Fibroblast of the aortic adventitia (primary cell): Measurements from ENCODE around the gene POU1F1. TPM values are rescaled to one million over a fixed set of nuclear protein-coding genes. Genes with fewer than 3 reads are reported as not detected.
"Not testable (repeated sequence)": the region's sequence is repeated elsewhere in the genome, so short reads cannot be mapped to it uniquely, and the experiment has no call there.

Experiments used
- DNase-seq: peaks from one replicate; pipeline ENCODE4 v3.0.0-alpha.2; 2010; ENCODE audit warnings: low read depth
- H3K4me3 ChIP-seq: 2 replicates; pipeline ENCODE4 v1.5.1; 2011; ENCODE audit warnings: low read depth, mild to moderate bottlenecking, control low read depth, low read length, moderate library complexity
- total RNA-seq: library from RNA; depleted of rRNA; stranded (reverse); fragments of >200 nt; gene quantifications from 2 replicates; pipeline ENCODE4 v1.2.3, GENCODE V29; 2012; ENCODE audit warnings: low replicate concordance
- TF ChIP-seq, protein P1 (sequence below): IDR thresholded peaks from 2 replicates; pipeline ENCODE4 v1.5.1; 2011; ENCODE audit warnings: mild to moderate bottlenecking, low read length, control low read depth, inconsistent platforms; ENCODE audit not compliant: insufficient read depth

Gene POU1F1
- total RNA-seq, 1 donor, result not detected

DNA sequence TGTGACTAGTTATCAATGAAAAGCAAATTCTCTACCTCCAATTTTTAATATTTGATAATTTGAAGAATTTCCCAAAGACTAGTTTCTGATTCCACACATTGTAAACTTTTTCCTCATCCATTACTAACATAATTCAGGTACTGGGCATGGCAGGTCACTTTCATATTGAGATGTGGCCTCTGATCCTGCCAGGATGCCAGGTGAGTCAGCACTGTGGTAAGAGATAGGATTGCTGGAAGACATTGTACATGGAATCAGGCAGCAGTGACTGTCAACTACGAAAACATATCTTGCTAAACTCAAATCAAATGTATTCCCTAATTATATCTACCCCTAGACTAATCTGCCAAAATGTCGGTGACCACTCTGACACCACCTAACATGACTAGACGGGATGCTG is 33.2 kb upstream of the POU1F1 start:
- H3K4me3 ChIP-seq, result no peak overlapping the region
- TF ChIP-seq, protein P1, sequence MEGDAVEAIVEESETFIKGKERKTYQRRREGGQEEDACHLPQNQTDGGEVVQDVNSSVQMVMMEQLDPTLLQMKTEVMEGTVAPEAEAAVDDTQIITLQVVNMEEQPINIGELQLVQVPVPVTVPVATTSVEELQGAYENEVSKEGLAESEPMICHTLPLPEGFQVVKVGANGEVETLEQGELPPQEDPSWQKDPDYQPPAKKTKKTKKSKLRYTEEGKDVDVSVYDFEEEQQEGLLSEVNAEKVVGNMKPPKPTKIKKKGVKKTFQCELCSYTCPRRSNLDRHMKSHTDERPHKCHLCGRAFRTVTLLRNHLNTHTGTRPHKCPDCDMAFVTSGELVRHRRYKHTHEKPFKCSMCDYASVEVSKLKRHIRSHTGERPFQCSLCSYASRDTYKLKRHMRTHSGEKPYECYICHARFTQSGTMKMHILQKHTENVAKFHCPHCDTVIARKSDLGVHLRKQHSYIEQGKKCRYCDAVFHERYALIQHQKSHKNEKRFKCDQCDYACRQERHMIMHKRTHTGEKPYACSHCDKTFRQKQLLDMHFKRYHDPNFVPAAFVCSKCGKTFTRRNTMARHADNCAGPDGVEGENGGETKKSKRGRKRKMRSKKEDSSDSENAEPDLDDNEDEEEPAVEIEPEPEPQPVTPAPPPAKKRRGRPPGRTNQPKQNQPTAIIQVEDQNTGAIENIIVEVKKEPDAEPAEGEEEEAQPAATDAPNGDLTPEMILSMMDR, result no peak
- DNase-seq, result no peak

DNA sequence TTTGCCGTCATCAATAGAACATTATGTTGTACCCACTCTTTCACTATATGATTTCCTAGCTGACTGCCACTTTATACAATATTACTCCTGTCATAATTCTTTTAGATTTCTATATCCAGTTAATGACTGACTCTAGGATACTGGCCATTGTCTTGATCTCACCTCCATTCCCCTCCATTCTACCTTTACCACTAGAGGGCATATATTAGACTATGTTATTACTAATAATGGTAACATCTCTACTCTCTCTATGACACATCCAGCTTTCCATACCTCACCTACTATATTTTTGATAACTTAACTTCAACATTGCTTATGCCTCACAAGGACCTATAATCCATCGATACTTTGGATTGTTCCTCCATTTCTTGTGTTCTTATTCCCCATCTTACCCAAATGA is 31.4 kb upstream of the POU1F1 start:
- TF ChIP-seq, protein P1, result no peak
- no peak overlapping the region for H3K4me3 ChIP-seq
- no peak for DNase-seq

DNA sequence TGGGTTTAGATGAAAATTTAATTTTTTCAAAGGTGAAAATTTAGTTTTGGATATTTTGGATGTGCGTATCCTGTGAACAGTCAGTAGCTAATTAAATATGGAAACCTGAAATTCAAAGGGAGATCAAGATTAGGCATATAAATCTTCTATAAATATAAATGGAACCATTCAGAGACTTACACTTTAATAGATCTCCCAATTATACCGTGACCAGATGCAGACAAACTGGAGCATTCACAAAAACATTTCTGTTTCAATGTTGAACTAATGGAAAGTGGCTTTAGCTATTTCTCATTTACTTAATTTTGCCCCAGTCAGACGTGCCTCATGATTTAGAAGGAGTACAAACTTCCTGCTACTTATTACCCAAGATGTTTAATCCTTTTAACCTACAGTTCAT is 29.1 kb upstream of the POU1F1 start:
- DNase-seq, result no peak
- H3K4me3 ChIP-seq, result no peak overlapping the region
- TF ChIP-seq, protein P1, result no peak

DNA sequence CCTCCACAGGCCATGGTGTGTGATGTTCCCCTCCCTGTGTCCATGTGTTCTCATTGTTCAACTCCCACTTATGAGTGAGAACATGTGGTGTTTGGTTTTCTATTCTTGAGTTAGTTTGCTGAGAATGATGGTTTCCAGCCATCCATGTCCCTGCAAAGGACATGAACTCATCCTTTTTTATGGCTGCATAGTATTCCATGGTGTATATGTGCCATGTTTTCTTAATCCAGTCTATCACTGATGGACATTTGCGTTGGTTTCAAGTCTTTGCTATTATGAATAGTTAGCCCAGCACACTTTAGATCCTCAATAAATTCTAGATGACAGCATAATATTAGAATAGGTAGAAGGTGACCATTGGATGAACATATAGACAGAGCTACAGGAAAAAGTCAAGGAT is 28.6 kb upstream of the POU1F1 start:
- DNase-seq, H3K4me3 ChIP-seq: not testable (repeated sequence)

DNA sequence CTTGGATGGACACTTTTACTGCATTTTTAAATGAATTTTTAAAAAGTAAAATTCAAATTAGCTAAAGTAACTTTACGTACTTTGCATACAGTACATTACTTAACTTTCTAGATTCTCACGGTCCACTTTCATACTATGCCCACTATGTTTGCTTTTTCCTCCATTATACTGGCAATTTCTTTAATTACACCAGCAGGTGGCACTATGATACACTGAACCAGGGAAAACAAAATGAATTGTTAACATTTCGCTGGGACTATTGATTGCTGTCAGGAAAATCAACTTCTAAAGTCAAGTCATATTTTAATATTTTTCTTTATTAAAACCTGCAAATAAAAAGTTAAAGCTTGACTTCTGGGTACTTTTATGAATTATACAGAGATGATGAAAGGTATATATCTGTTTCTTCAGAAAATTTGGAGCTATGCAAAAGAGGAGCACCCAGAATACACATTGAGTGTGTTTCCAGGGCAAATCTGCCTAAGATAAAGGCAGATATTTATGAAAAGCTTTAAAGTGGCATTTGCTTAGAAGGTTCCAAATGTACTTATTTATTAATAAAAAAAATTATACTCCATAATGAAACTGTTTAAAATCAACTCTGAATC is 21.8 kb upstream of the POU1F1 start:
- no peak overlapping the region for H3K4me3 ChIP-seq
- peak; percentile 66 for DNase-seq
- TF ChIP-seq, protein P1, result peak; percentile 64

DNA sequence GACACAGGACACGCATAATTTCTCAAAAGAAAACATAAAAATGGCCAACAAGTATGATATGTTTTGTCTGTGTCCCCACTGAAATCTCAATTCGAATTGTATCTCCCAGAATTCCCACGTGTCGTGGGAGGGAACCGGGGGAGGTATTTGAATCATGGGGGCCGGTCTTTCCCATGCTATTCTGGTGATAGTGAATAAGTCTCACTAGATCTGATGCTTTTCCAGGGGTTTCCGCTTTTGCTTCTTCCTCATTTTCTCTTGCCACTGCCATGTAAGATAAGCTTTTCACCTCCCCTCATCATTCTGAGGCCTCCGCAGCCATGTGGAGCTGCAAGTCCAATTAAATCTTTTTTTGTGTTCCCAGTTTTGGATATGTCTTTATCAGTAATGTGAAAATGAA is 12.1 kb upstream of the POU1F1 start:
- TF ChIP-seq, protein P1, result no peak

DNA sequence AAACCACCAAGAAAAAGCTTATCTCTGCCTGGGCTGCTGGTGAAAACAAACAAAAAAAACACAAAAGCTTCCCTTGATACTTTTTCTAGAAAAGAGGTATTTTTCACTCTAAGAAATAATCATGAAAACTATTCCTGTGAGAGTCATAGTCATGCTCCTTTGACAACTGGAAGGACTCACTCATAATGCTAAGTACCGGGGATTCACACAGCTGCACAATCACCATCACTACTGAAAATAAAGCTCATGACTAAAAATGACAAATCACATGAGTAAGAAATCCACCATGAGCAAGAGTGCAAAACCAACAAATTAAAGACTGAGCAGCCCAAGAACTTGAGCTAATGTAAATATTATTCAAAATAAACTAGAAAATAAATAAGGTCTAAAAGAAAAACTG is 10.6 kb upstream of the POU1F1 start:
- TF ChIP-seq, protein P1, result no peak
- DNase-seq, result peak; percentile 29
- H3K4me3 ChIP-seq, result no peak overlapping the region

More for the DNA sequence above, 12.1 kb upstream of the POU1F1 start:
- no peak for DNase-seq
- H3K4me3 ChIP-seq, result no peak overlapping the region
